COLO668 (cell line): ENCODE measurements around the gene CTNNA1.
"Not testable (repeated sequence)": the region's sequence is repeated elsewhere in the genome, so short reads cannot be mapped to it uniquely, and the experiment has no call there.

ENCODE experiments used
- DNase-seq: peaks from one replicate; lab custom pipeline; 2025; ENCODE audit not compliant: unreplicated experiment; lab: John Stamatoyannopoulos, UW

The CTNNA1 gene

DNA sequence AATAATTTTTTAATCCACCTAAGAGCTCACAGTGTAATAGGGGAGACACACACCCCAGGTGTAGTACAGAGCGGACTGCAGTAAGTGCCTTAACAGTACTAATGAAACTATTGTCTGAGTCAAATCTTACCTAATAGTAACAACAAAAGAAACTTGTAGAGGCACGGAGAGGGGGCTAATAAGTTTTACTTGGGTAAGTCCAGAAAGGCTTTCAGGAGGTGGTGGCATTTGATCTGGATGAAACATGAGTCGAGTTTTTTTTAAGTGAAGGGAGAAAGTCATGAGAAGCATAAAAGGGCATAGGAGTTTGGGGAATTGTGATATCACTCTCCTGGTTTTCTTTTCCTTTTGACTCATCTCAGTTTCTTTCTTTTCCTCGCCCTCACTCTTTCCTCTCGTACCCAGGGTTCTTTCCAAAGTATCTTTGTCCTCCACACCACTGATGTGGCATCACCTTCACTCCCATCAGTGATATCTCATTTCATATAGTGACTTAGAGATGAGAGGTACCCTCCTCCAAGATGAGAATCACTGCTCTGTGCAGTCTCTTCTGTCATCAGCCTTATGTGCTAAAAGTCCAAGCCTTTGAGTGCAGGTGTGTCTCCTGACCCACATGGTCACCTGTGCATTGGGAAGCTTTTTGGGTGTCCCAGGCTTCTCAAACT lies 2.0 kb downstream of the CTNNA1 start:
- DNase-seq = no peak

GRCh38 chr5:138757061-138757776 lies 4.0 kb downstream of the CTNNA1 start:
- DNase-seq = no peak

GRCh38 chr5:138760448-138761110 lies 7.4 kb downstream of the CTNNA1 start:
- no peak for DNase-seq

- DNase-seq = not testable (repeated sequence)
These were observed 7.9 kb downstream of the CTNNA1 start for GRCh38 chr5:138761115-138761514.

- DNase-seq = not testable (repeated sequence)
These were observed 8.4 kb downstream of the CTNNA1 start for GRCh38 chr5:138761670-138762069.

- DNase-seq = no peak
These were observed 8.9 kb downstream of the CTNNA1 start for GRCh38 chr5:138762110-138762509.

GRCh38 chr5:138763037-138763778 lies 10.0 kb downstream of the CTNNA1 start:
- DNase-seq = no peak

DNA sequence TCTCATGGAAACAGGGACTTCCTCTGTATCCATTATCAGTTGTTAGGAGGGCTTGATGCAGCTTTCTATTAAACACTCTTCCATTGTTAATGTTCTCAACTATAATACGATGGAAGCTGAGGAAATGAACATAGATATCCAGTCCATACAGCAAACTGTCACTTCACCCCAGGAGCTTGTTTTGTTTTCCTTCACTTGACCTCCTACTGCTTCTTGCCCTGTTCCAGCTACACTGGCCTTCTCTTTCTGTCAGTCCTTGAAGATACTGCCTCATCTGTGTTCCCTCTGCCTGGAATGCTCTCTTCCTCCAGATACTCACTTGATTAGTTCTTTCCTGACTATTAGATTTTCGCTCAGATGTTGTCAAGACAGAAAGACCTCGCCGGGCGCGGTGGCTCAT lies 17.1 kb downstream of the CTNNA1 start:
- DNase-seq = no peak

DNA sequence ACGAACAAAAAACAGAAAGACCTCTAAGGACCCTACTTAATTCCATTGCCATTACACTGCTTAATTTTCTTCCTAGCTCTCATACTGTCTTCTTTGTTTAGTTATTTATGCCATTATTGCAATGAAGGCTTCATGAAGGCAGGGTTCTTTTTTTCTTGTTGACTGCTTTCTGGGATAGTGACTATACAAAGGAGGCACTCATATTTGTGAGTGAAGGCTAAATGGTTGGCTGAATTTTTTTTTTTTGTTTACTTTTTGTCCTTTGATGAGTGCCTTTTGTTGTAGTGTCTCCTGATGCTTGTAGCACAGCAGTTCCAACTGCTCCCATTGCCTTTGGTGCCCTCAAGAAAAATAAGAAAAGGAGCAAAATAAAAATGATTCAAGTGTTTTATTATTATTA lies 17.8 kb downstream of the CTNNA1 start:
- DNase-seq = no peak

GRCh38 chr5:138772986-138773594 lies 19.9 kb downstream of the CTNNA1 start:
- DNase-seq = no peak

DNA sequence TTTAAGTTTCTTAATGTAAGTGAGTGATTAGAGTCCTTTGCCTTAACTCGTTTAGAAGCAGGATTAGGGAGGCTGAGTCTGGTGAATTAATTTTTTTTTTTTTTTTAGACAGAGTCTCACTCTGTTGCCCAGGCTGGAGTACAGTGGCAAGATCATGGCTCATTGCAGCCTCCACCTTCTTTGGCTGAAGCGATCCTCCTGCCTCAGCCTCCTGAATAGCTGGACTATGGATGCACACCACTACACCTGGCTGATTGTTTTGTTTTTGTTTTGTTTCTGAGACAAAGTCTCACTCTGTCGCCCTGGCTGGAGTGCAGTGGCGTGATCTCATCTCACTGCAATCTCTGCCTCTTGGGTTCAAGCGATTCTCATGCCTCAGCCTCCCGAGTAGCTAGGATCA lies 20.4 kb downstream of the CTNNA1 start:
- DNase-seq = not testable (repeated sequence)

GRCh38 chr5:138775034-138775433 lies 21.8 kb downstream of the CTNNA1 start:
- no peak for DNase-seq

DNA sequence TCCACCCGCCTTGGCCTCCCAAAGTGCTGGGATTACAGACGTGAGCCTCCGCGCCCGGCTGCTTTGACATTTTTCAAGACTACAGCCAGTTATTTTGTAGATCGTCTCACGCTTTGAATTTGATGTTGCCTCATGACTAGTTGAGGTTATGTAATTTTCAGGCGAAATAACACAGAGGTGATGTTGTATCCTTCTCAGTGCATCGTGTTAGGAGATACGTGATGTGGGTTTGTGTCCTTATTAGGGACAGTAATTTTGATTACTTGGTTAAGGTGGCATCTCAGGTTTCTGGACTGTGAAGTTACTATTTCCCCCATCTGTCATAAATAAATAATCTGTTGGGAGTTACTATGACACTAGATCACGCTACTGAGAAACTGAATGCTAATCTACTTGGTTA lies 25.0 kb downstream of the CTNNA1 start:
- no peak for DNase-seq

GRCh38 chr5:138783976-138784375 lies 30.8 kb downstream of the CTNNA1 start:
- DNase-seq = no peak

DNA sequence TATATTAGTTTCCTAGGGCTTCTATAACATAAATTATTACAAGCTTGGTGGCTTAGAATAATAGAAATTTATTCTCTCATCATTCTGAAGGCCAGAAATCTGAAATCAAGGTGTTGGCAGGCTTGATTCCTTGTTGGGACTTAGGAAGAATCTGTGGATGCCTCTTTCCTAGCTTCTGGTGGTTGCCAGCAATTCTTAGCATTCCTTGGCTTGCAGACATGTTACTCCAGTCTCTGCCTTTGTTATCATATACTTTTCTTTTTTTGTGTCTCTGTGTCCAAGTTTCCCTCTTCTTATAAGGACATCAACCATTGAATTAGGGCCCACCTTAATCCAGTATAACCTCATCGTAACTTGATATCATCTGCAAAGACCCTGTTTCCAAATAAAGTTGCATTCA lies 31.4 kb downstream of the CTNNA1 start:
- no peak for DNase-seq

GRCh38 chr5:138789771-138790242 lies 36.6 kb downstream of the CTNNA1 start:
- no peak for DNase-seq

GRCh38 chr5:138790684-138791083 lies 37.5 kb downstream of the CTNNA1 start:
- DNase-seq = no peak

- no peak for DNase-seq
These were observed 39.1 kb downstream of the CTNNA1 start for GRCh38 chr5:138792195-138792790.

GRCh38 chr5:138793575-138793974 lies 40.4 kb downstream of the CTNNA1 start:
- DNase-seq = no peak

DNA sequence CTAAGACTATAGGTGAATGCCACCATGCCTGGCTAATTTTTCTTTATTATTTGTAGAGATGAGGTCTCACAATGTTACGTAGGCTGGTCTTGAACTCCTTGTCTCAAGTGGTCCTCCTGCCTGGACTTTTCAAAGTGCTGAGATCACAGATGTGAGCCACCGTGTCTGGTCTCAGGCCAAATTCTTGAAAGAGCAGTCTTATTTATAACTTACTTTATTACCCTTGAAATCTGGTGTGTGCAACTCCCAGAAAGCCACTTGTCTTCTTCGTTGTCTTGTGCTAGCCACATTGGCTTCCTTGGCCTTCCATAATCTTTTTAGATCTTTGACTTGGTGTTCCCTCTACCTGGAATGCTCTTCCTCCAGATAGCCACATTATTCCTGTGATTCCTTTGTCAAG lies 50.1 kb downstream of the CTNNA1 start:
- no peak for DNase-seq

DNA sequence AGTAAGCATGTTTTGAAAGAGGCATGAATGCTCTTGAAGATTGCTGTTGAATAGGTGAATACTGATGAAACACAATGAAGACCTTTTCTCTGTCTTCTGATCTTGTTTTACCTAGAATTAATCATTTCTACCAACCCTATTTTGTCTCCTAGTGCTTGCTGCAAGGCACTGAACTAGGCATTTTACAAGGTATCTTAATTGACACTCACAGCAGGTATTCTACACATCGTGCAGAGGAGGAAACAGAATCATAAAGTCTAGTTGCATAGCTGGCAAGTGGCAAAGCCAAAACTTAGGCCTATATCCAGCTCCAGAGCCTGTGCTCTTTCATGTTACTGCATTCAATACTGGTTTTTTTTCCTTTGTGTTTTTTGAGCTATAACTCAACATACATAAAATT lies 50.7 kb downstream of the CTNNA1 start:
- no peak for DNase-seq
